Duodenal mucosa (tissue), 2 donors: ENCODE results near the gene STPG4.

Experiments used
- H3K27ac ChIP-seq: one replicate; pipeline ENCODE4 v1.7.0; 2013; ENCODE audit warnings: low read depth, low read length
- H3K27me3 ChIP-seq, 2 donors: one replicate each; pipeline ENCODE4 v1.7.0; 2013; ENCODE audit warnings: low read length in 2 of 2, control low read depth in 1 of 2; ENCODE audit not compliant: insufficient read depth in 2 of 2, control insufficient read depth in 1 of 2
- H3K36me3 ChIP-seq, 2 donors: one replicate each; pipeline ENCODE4 v1.7.0; 2013; ENCODE audit warnings: low read length in 2 of 2, control low read depth in 1 of 2; ENCODE audit not compliant: insufficient read depth in 2 of 2, control insufficient read depth in 1 of 2
- H3K4me1 ChIP-seq, 2 donors: one replicate each; pipeline ENCODE4 v1.7.0; 2013; ENCODE audit warnings: low read length in 2 of 2, control low read depth in 1 of 2; ENCODE audit not compliant: insufficient read depth in 2 of 2, control insufficient read depth in 1 of 2
- H3K4me3 ChIP-seq, 2 donors: one replicate each; pipeline ENCODE4 v1.7.0; 2013; ENCODE audit warnings: low read length in 2 of 2, low read depth in 1 of 2
- H3K9ac ChIP-seq, 2 donors: one replicate each; pipeline ENCODE4 v1.7.0; 2013; ENCODE audit warnings: low read length in 2 of 2, low read depth in 1 of 2
- H3K9me3 ChIP-seq, 2 donors: one replicate each; pipeline ENCODE4 v1.7.0; 2013; ENCODE audit warnings: low read length in 2 of 2, control low read depth in 1 of 2; ENCODE audit not compliant: control insufficient read depth in 1 of 2

Gene STPG4

DNA sequence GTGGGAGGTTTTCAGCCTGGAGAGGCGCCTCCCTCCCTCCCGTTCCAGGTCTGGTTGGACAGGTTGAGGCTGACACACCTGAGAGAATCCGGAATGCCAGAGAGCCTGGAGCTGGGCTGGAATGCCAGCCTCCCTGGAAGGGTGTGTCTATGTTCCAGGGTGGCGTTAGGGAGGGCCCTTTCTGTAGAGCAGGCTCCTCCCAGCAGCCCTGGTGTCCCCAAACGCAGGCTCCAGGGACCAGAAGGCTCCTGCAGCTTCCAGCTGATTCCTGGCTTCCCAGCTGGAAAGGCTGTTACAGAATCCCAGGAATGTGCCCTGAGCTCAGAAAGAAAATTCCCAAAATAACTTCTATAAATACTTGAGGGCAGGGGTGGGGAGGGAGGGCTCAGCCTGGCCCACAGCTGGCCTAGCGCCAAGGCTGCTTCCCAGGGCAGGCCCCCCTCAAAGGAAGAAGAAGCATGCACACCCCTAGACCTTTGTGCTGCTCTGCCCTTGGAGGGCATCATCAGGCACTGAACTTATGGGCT lies 85.4 kb downstream of the STPG4 start:
- peaks cover 73% of the 10 kb centered on the region in 2 donors for H3K4me1 ChIP-seq
- no peaks in the 10 kb centered on the region for H3K9me3 ChIP-seq
- H3K27me3 ChIP-seq, result no peaks in the 10 kb centered on the region
- H3K36me3 ChIP-seq, result peaks cover 0 to 23% of the 10 kb centered on the region in 2 donors
- peak overlapping the region in 1 of 2 donors; percentile 33 for H3K9ac ChIP-seq
- H3K4me3 ChIP-seq, result no peak overlapping the region
- peak overlapping the region; percentile 73 for H3K27ac ChIP-seq

DNA sequence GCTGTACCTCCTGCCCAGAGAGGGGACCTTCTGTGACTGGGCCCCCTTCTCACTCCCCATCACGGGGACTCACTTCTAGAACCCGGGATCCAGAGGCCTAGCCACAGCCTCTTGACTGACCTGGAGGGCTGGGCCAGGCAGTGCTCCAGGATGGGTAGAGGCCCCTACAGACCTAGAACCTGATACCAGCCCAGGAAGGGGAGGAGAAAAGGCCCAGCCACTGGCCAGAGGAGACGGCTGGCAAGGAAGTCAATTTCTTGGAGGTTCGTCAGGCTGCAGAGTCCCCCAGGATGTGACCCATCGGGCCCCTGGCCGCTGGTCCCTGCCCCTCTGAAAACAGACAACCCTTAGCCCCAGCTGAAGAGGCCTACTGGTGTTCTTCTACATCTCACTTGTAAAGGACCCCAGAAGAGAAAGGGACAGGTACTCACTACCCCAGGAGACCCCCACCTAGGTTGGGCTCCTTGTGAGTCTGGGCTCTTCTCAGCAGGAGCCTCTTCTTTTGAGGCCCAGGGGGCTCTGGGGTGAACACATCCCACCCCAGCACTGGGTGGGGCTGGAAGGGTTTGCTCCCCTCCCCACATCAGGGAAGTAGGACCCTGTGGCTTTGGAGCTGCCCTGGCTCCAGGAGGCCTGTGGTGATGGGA lies 86.0 kb downstream of the STPG4 start:
- H3K27me3 ChIP-seq, result no peaks in the 10 kb centered on the region
- H3K9me3 ChIP-seq, result no peaks in the 10 kb centered on the region
- H3K4me3 ChIP-seq, result no peak overlapping the region
- H3K4me1 ChIP-seq, result peaks cover 72 to 78% of the 10 kb centered on the region in 2 donors
- peak overlapping the region in 1 of 2 donors; percentile 4 for H3K9ac ChIP-seq
- peaks cover 0 to 20% of the 10 kb centered on the region in 2 donors for H3K36me3 ChIP-seq
- H3K27ac ChIP-seq, result peak overlapping the region; percentile 73

DNA sequence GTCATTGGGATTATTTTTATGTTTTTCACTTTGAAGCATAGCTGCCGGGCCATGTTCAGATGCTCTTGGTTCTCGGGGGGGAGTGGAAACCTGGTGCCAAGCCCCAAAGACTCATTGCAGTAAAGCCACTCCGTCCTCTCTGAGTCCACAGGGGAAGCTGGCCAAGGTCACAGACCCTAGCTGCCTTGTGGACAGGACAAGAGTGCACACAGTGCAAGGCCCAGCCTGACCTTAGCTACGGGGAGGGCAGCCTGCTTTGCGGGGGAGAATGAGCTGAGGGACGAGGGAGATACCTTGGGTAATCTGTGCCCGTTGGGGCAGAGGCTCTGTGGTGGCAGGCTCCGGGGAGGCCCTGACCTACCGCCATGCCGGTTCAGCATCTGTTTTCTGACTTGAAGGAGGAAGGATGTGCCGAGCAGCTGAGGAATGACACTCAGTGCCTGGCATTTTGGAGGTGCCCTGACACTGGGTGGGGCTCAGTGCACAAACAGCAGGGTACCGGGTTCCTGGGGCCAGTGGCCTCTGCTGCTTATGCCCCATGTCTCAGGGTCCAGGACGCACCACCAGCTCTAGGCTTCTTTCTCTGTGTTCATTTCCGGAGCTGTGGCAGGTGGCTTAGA lies 87.2 kb downstream of the STPG4 start:
- Histone ChIP-seq H3K4me1 (peaks cover 60 to 66% of the 10 kb centered on the region in 2 donors), H3K27ac (no peak overlapping the region), H3K9me3 (no peaks in the 10 kb centered on the region), H3K27me3 (no peaks in the 10 kb centered on the region), H3K9ac (no peak overlapping the region), H3K4me3 (no peak overlapping the region), H3K36me3 (peaks cover 0 to 24% of the 10 kb centered on the region in 2 donors)

DNA sequence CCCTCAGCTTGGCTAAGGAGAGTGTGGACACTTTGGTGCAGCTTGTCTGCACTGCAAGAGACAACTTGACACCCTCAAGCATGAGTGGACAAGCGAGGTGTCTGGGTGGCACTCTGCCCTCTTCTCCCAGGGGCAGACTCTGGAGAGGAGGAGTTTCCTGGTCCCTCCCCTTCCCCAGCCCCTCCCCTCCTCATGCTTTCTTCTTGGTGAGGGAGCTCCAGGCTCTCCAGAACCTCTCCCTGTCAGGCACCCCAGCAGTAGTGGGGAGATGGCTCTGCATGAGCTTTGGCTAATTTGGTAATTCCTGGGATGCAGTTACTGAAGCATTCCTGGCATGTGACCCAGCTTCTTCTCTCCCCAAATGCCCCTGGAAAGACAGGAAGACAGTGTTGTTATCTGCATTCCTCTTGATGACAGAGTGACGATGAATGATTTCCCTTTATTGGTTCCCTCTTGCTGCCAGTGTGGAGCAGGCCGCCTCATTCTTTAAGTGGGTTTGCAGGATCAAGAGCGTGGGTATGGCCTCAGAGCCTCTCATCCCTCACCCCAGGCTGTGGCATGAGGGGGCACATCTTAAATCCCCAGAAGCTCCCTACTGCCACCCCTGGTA lies 89.2 kb downstream of the STPG4 start:
- H3K27ac ChIP-seq, result no peak overlapping the region
- H3K4me3 ChIP-seq, result no peak overlapping the region
- H3K4me1 ChIP-seq, result peaks cover 55 to 61% of the 10 kb centered on the region in 2 donors
- no peak overlapping the region for H3K9ac ChIP-seq
- peaks cover 4 to 36% of the 10 kb centered on the region in 2 donors for H3K36me3 ChIP-seq
- H3K9me3 ChIP-seq, result no peaks in the 10 kb centered on the region
- no peaks in the 10 kb centered on the region for H3K27me3 ChIP-seq

DNA sequence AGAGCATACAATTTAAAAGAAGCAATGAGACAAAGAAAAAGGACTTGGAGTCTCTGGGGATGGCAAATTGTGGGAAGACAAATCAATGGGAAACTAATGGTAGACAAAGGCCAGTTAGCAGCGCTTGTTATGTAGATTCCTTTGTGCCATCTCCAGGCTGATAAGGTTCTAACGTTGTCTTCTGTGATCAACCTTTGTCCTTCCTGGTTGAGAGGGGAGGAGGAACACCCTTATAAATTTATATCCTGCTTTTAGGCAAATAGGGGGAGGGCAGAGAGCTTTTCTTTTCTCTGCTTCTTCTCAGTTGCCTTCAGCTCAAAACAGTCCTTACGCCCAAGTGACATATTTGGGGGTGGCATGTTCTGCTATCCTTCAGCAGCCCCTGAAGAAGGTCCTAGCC lies 89.8 kb downstream of the STPG4 start:
- no peak overlapping the region for H3K4me3 ChIP-seq
- H3K9ac ChIP-seq, result no peak overlapping the region
- no peaks in the 10 kb centered on the region for H3K9me3 ChIP-seq
- H3K36me3 ChIP-seq, result peaks cover 4 to 41% of the 10 kb centered on the region in 2 donors
- H3K27ac ChIP-seq, result no peak overlapping the region
- H3K27me3 ChIP-seq, result no peaks in the 10 kb centered on the region
- peaks cover 50 to 56% of the 10 kb centered on the region in 2 donors for H3K4me1 ChIP-seq

DNA sequence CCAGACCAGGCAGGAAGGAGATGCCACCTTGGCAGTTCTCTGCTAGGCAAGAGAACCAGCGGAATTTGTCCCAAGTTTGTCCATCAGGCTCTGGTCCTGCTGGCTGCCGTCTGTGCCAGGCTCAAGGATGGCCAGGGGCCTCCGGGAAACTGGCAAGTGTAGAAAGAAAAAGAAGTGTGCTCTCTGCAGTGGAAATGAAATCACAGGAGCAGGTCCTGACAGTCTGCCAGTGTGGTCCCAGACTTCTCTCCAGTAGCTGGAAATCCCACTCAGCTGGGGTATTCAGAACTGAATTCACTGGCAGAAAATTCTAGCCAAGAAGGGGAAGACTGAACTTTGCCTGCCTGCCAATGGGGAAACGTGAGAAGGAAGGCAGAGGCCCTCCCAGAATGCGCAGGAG lies 91.0 kb downstream of the STPG4 start:
- Histone ChIP-seq H3K9ac (no peak overlapping the region), H3K27ac (no peak overlapping the region), H3K4me1 (peaks cover 38 to 44% of the 10 kb centered on the region in 2 donors), H3K4me3 (no peak overlapping the region), H3K9me3 (no peaks in the 10 kb centered on the region), H3K27me3 (no peaks in the 10 kb centered on the region), H3K36me3 (peaks cover 7 to 41% of the 10 kb centered on the region in 2 donors)

DNA sequence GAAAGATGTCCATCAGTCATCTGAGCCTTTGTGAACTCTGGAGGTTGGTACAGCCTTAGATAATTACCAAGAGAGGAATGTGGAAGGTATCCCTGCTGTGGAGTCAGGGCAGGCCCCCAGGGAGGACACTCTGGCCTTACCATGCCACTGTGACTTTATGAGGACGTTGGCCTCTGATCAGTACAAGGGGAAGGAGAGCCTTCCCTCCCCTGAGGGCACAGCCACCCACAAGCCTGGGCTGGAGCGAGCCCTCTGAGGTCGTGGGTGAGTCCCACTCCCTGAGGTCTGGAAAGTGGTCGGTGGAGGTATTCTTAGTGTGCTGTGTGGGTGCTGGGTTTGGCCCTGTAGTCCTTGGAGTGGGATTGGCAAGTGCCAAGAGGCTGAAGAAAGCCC lies 91.6 kb downstream of the STPG4 start:
- no peak overlapping the region for H3K27ac ChIP-seq
- H3K4me1 ChIP-seq, result peaks cover 35 to 39% of the 10 kb centered on the region in 2 donors

DNA sequence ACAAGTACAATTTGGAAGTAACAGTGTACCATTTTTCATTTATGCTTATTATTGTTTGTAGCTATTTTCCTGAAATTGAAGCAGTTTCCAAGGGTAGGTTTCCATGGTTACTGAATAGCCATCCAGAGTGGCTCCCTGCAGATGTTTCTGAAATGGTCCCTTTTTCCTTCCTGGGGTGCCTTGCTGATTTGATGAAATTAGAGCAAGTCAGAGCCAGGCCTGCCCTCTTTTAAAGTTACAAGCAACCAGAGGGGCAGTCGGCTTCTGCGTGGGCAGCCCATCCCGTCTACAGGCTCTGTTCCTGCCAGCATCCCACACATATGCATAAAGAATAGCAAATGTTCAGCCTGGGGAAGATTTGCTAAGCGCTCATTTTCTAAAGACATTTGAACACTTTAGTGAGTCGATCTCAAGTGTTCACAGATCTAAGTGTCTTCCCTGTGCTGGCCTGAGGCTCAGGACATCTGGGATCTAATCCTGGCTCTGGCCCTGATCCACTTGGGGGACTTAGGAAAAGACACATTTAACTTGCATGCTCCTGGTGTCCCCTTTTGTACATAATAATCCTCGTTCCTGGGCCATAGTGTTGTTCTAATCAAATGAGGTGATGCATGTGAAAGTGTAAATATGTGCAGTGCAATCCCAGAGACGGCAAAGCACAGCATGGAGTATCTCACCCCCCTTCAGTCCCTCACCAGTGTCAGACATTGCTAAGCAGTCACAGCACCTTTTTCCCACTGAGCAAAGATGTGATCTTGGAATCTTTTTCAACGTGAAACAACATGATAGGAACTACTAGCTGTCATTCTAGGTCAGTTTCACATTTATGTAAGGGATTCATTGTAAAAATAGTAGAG lies 92.2 kb downstream of the STPG4 start:
- no peak overlapping the region for H3K9ac ChIP-seq

More for the DNA sequence above, 91.6 kb downstream of the STPG4 start:
- Histone ChIP-seq H3K27me3 (no peaks in the 10 kb centered on the region), H3K9ac (no peak overlapping the region), H3K36me3 (peaks cover 7 to 41% of the 10 kb centered on the region in 2 donors), H3K4me3 (no peak overlapping the region), H3K9me3 (no peaks in the 10 kb centered on the region)

DNA sequence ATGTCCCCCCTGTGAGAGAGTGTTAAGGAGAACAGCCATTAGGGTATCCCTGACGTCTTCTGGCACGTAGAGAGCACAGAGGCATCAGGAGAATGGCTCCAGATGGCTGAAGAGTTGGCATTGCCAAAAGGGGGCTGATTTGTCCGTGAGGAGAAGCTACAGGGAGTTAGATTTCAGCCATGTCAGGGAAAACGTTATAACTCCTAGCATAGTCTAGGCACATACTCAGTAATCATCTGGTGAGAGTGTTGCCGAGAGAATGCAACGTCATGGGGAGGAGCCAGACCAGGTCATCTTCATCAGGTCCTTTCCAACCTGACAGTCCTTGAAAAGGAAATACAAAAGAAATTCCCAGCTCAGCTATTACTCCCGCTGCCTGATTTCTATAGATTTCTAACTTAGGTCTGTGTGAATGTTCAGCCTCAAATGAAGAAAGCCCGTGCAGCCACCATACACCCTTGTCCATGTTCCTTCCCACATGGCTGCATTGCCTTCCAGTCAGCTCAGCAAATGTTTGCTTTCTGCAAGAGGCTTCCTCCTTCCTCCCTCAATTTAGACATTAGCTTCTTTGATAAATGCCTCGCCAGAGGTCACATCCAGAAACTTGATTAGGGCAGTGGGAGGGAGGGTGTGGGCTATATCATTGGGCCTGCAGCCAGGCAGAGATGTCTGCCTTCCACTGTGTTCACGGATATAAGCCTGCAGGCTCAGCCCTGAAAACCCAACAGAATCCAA lies 93.0 kb downstream of the STPG4 start:
- Histone ChIP-seq H3K9me3 (no peaks in the 10 kb centered on the region), H3K4me3 (no peak overlapping the region), H3K4me1 (peaks cover 32 to 45% of the 10 kb centered on the region in 2 donors), H3K9ac (no peak overlapping the region), H3K27me3 (no peaks in the 10 kb centered on the region), H3K27ac (no peak overlapping the region), H3K36me3 (peaks cover 7 to 36% of the 10 kb centered on the region in 2 donors)

More for the DNA sequence above, 92.2 kb downstream of the STPG4 start:
- Histone ChIP-seq H3K27me3 (no peaks in the 10 kb centered on the region), H3K9me3 (no peaks in the 10 kb centered on the region), H3K27ac (no peak overlapping the region), H3K4me1 (peaks cover 31 to 39% of the 10 kb centered on the region in 2 donors), H3K36me3 (peaks cover 7 to 38% of the 10 kb centered on the region in 2 donors), H3K4me3 (no peak overlapping the region)
